Fibroblast of upper back skin (primary cell): ENCODE data around the gene HIF1A.
"Not testable (repeated sequence)": the region's sequence is repeated elsewhere in the genome, so short reads cannot be mapped to it uniquely, and the experiment has no call there.

ENCODE experiments used
- DNase-seq: peaks from one replicate; pipeline ENCODE4 v3.0.0-alpha.2; 2013

HIF1A gene

GRCh38 chr14:61710853-61711817 is 15.8 kb downstream of the HIF1A start:
- no peak for DNase-seq

GRCh38 chr14:61712137-61712536 is 16.8 kb downstream of the HIF1A start:
- DNase-seq, result no peak

GRCh38 chr14:61713724-61714437 is 18.6 kb downstream of the HIF1A start:
- no peak for DNase-seq

- no peak for DNase-seq
Measured at GRCh38 chr14:61716956-61717355, 21.6 kb downstream of the HIF1A start.

- no peak for DNase-seq
Measured at GRCh38 chr14:61718039-61718438, 22.7 kb downstream of the HIF1A start.

- no peak for DNase-seq
Measured at GRCh38 chr14:61719344-61720293, 24.3 kb downstream of the HIF1A start.

- no peak for DNase-seq
Measured at GRCh38 chr14:61720294-61720661, 25.0 kb downstream of the HIF1A start.

- DNase-seq, result no peak
Measured at GRCh38 chr14:61720741-61721140, 25.4 kb downstream of the HIF1A start.

GRCh38 chr14:61724133-61724532 is 28.8 kb downstream of the HIF1A start:
- no peak for DNase-seq

- no peak for DNase-seq
Measured at GRCh38 chr14:61726778-61727658, 31.7 kb downstream of the HIF1A start.

GRCh38 chr14:61730756-61731373 is 35.6 kb downstream of the HIF1A start:
- DNase-seq, result peak; percentile 12

GRCh38 chr14:61733972-61734371 is 38.7 kb downstream of the HIF1A start:
- peak; percentile 9 for DNase-seq

- DNase-seq, result no peak
Measured at GRCh38 chr14:61736751-61737150, 41.4 kb downstream of the HIF1A start.

- DNase-seq, result peak; percentile 18
Measured at GRCh38 chr14:61737915-61738314, 42.6 kb downstream of the HIF1A start.

GRCh38 chr14:61739133-61739532 is 43.8 kb downstream of the HIF1A start:
- no peak for DNase-seq

GRCh38 chr14:61742371-61742770 is 47.1 kb downstream of the HIF1A start:
- no peak for DNase-seq

- DNase-seq, result peak; percentile 11
Measured at GRCh38 chr14:61744238-61744637, 48.9 kb downstream of the HIF1A start.

GRCh38 chr14:61746346-61746745 is 51.0 kb downstream of the HIF1A start:
- not testable (repeated sequence) for DNase-seq

GRCh38 chr14:61746881-61747280 is 51.6 kb downstream of the HIF1A start:
- no peak for DNase-seq

GRCh38 chr14:61747342-61747741 is 52.0 kb downstream of the HIF1A start:
- DNase-seq, result peak; percentile 7

- peak; percentile 9 for DNase-seq
Measured at GRCh38 chr14:61749264-61749663, 54.0 kb downstream of the HIF1A start.
